GM18499 (cell line): ENCODE measurements around the gene TADA1.
"Not testable (repeated sequence)": the region's sequence is repeated elsewhere in the genome, so short reads cannot be mapped to it uniquely, and the experiment has no call there.

Experiments
- ATAC-seq: cut with Tn5 transposase; IDR thresholded peaks from one replicate; pipeline ENCODE4 v1.9.1; 2021; ENCODE audit warnings: moderate number of reproducible peaks; ENCODE audit not compliant: insufficient read depth, unreplicated experiment

The TADA1 gene

DNA sequence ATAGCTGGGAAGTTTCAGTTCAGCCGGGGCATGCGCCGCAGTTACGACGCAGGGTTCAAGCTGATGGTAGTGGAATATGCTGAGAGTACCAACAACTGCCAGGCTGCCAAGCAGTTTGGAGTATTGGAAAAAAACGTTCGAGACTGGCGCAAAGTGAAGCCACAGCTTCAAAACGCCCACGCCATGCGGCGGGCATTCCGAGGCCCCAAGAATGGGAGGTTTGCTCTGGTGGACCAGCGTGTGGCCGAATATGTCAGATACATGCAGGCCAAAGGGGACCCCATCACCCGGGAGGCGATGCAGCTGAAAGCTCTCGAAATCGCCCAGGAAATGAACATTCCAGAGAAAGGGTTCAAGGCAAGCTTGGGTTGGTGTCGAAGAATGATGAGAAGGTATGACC lies 26.9 kb downstream of the TADA1 start:
- ATAC-seq: no peak

DNA sequence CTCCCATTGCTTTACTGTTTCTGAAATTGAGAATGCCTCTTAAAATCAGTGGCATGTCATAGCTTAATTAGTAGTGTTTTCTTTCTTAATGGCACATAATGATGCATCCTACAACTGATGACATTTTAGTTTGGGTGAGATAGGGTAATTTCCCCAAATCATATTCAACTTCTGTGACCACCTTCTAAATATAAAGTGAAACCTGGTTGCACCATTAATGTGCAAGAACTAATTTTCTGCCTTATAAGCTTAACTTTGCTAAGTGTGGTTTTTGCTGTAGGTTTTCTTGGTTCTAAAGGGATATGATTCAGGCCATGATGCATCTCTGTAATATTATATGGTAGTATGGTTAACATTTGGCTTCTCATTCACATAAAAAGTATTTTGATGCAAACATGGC lies 27.9 kb downstream of the TADA1 start:
- no peak for ATAC-seq

DNA sequence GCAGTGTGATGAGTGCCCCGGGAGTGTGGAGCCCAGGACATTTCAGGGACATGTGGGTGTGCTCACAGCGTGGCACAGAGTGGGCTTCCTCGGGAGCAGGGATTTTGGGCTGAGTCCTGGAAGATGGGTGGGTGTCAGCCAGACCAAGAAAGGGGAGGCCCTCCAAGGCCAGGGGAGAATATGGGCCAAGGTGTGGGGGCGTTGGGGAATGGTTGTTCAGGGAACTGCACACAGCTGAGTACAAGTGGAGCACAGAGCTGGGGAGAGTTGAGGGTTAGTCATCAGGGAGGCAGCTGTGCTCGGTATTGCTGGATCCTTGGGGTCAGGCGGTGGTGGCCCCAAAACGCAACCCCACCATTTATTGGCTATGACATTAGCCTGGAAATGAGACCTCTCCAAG lies 31.3 kb downstream of the TADA1 start:
- no peak for ATAC-seq

DNA sequence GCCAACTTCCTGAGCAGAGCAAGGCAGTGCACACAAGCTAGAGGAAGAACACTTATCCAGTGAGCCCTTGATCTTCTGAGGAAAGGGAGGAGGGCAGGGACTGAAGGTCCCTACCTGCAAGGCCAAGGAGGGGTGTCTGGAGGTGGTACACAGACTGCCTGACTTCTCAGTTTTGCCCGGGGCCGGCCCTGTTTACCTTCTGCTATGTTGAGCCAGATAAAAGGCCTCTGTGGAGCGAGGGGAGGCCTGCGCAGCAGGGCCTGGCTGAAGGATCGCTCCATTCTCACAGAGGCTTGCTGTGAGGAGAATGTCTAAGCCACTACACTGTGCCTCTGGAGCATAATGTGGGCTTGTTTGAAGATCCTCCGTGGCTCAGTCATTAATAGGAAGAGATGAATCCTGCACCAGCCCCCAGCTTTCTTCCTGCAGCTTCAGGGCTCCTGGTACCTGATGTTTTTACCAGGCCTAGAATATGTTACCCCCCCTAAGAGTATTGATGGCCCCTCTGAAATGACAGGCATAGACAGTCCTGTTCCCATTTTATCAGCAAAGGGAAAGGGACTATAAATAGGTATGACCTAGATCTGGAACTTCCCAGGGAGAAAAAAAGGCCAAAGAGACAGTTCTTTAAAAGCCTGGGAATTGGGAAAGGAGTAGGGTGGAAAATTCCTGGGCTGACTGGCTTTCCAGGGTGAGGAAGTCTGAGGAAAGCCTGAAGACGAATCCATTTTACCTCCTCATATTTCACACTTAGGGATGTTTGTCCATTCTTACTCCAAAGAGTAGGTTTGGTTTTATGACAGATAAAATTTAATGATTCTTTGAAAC lies 32.1 kb downstream of the TADA1 start:
- no peak for ATAC-seq

DNA sequence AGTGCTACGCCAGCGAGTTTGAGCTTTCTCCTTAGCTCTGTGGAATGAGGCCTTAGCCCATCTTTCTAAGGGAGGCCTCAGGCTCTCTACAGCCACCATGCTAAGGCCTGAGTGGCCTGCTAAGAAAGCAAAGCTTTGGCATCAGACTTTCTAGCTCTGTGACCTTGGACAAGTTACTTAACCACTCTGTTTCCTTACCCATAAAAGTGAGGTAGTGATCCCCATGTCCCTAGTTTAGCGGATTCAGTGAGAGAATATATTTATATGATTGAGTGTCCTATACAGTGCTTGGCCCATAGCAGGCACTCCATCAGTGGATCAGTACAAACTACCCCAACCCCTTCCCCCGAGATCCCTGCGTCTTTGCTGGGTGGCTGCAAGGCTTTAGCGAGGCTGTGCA lies 32.7 kb downstream of the TADA1 start:
- ATAC-seq: no peak

GRCh38 chr1:166840309-166841274 lies 35.5 kb downstream of the TADA1 start:
- ATAC-seq: no peak

DNA sequence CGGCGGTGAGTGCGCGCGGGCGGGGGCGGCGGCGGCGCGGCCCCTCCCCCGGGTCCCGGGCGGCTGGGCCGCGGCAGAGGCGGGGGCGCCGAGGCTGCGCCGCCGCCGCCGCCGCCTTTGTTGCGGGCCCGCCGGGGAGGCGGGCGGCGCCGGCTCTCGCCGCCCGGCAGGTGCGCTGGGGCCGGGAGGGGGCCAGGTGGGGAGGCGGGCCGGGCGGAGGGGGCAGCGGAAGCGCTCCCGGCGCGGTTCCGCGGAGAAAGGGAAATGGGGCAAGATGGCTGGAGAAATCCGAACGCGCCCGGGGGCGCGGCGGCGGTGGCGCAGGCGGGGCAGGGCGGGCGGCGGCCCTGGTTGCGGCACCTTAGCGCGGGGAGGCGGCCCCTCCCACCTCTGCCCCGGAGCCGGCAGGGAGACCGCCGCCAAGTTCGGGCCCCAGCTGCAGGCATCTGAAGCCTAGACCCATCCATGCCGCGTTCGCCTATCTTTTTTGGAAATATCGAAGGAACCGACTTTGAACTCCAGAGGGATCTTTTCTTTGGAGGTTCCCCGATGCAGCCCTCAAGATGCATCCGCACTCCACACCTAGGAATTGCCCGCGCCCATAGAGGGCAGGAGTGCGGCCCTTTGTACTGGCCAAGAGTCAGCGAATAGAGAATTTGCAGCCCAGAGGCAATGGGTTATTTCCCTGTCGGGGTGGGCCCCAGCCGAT lies 36.3 kb downstream of the TADA1 start:
- peak; percentile 24 for ATAC-seq

DNA sequence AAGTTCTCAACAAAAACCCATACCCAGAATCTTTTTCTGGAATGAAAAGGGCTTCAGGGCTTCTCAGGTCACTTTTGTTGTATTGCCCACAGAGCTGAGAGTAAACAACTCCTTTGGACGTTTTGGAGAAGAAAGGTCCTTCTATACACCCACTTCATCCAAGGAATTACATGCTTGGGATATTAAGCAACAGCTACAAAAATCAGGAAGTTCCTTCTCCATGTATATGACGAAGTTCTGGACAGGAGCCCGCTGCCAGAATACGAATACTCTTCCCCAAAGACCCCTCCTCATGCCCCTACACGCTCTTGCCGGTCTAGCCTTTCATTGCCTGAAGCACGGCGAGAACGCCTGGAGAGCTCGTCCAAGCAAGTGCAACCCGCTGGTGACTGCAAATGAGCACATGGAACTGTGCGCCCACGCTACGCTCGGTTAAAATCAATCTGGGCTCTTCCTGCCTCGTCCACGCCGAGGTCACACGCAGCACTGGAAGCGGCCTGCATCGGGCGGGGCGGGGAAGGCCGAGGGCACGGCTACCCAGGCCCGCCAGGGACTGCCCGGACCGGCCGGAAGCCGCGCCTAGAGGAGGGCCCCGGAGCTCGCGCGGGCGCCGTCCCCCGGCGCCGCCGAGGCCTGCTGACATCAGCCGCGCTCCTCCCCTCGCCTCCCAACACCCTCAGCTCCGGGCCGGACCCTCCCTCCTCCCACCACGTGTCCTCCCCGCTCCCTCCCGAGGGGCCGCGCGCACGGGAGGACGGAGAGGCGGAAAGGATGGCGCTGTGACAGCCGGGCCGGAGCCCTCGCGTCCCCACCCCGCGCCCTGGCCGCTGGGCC lies 37.1 kb downstream of the TADA1 start, which contains the start of gene POGK:
TSS of gene POGK (plus strand) at position 710 of the 834 bp plus-strand sequence. CDS start 1,482 bp downstream, outside the sequence.
- ATAC-seq: peak; percentile 92

GRCh38 chr1:166836733-166837132 lies 39.3 kb downstream of the TADA1 start:
- no peak for ATAC-seq

DNA sequence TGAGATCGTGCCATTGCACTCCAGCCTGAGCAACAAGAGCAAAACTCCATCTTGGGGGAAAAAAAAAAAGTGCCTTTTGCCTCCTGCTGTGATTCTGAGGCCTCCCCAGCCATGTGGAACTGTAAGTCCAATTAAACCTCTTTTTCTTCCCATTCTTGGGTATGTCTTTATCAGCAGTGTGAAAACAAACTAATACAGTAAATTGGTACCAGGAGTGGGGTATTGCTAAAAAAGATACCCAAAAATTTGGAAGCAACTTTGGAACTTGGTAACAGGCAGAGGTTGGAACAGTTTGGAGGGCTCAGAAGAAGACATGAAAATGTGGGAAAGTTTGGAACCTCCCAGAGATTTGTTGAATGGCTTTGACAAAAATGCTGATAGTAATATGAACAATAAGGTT lies 46.3 kb downstream of the TADA1 start:
- ATAC-seq: not testable (repeated sequence)

- ATAC-seq: no peak
Measured at GRCh38 chr1:166827426-166827825, 48.6 kb downstream of the TADA1 start.

- ATAC-seq: no peak
Measured at GRCh38 chr1:166822385-166822784, 53.7 kb downstream of the TADA1 start.

DNA sequence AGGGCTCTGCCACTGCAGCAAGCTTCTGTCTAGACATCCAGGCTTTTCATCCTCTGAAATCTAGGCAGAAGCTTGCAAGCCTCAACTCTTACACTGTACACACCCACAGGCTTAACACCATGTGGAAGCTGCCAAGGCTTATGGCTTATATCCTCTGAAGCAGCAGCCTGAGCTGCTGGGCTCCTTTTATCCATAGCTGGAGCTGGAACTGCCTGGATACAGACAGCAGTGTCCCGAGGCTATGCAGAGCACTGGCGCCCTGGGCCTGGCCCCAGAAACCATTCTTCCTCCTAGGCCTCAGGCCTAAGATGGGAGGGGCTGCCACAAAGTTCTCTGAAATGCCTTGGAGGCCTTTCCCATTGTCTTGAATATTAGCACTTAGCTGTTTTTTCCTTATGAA lies 56.1 kb downstream of the TADA1 start:
- no peak for ATAC-seq

GRCh38 chr1:166814611-166815010 lies 61.5 kb downstream of the TADA1 start:
- no peak for ATAC-seq

DNA sequence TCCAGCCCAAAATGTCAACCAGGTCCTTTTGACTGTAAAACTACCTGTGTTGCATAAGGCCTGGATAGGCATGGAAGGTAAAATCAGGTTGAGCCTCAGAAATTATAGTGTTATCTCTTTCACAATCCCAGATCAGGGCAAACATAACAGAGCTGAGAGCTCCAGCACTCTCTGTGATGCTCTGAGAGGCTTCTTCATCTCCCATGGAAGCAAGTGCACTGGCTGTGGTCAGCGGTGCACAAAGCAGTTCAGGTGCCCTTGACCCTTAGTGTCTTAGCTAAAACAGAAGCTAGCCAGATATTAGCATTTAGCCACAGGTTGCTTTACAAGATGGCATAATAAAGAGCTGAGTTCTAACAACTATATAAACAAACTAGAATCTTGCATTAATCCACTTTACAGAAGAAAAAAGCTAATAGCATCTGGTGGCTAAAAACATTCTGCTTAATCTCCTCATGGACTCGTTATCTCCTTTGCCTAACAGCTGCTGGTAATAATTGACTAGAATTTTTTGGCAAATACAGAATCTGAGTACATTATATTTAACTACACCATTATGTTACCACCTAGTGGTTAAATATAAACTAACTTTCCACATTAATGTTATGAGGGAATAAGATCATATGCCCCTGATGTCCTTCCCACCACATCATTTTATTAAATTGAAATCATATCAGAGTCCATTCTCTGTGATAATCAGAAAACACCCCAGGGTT lies 62.4 kb downstream of the TADA1 start:
- no peak for ATAC-seq

GRCh38 chr1:166811691-166812090 lies 64.4 kb downstream of the TADA1 start:
- ATAC-seq: no peak

DNA sequence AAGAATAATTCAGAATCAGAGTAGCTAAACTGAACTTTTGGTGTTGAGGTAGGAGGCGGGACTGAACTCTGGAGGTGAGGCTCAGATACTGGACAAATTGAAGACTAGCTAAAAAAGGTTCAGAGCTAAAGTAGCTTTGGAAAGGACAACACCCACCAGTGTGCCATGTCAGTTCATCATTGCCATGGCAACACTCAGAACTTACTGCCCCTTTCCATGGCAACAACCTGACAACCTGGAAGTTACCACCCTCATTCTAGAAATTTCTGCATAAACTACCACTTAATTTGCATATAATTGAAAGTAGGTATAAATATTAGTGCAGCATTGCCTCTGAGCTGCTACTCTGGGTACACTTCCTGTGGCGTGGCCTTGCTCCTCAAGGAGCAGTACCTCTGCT lies 67.1 kb downstream of the TADA1 start:
- ATAC-seq: no peak
